HepG2 (cell line): ENCODE measurements around the gene TMEM63B. TPM values are rescaled to one million over a fixed set of nuclear protein-coding genes. Genes with fewer than 3 reads are reported as not detected.

Experiments
- AHR ChIP-seq: IDR thresholded peaks from 2 replicates; pipeline ENCODE4 v1.6.1; 2018; ENCODE audit warnings: missing genetic modification reagents, missing compliant biosample characterization
- ARHGAP35 ChIP-seq: sonication (generic); formaldehyde crosslinking; IDR thresholded peaks from 2 replicates; pipeline ENCODE4 v1.9.0; 2022; ENCODE audit warnings: mild to moderate bottlenecking, inconsistent platforms, moderate library complexity, missing genetic modification reagents, borderline replicate concordance
- CBX1 ChIP-seq: IDR thresholded peaks from one replicate; pipeline ENCODE4 v1.6.1; 2016; ENCODE audit warnings: antibody characterized with exemption, low read depth
- DNMT3B ChIP-seq: conservative IDR thresholded peaks from 2 replicates; pipeline ENCODE4 v1.6.1; 2016; ENCODE audit warnings: missing biosample characterization, control low read depth
- FOXK1 ChIP-seq: sonication (generic); formaldehyde crosslinking; IDR thresholded peaks from 2 replicates; pipeline ENCODE4 v1.4.0; 2020; ENCODE audit warnings: low read depth, missing genetic modification reagents, borderline replicate concordance
- FOXP1 ChIP-seq, 2 experiments: fragments of 450-650 bp in 1 of 2; IDR thresholded peaks; 2 replicates each; pipeline ENCODE4 v1.6.1; 2017 to 2018; ENCODE audit warnings: antibody characterized with exemption in 1 of 2
- IRF2 ChIP-seq: IDR thresholded peaks from 2 replicates; pipeline ENCODE4 v1.6.1; 2018; ENCODE audit warnings: missing genetic modification reagents, missing compliant biosample characterization
- KMT2A ChIP-seq: sonication (generic); formaldehyde crosslinking; IDR thresholded peaks from 2 replicates; pipeline ENCODE4 v1.4.0; 2020; ENCODE audit warnings: missing genetic modification reagents
- PCBP1 ChIP-seq: fragments of 200-400 bp; formaldehyde crosslinking; IDR thresholded peaks from 2 replicates; pipeline ENCODE4 v1.6.1; 2017; ENCODE audit warnings: mild to moderate bottlenecking, low read depth, low read length, borderline replicate concordance
- POLR2A ChIP-seq, 2 experiments: IDR thresholded peaks; 2 replicates each; pipeline ENCODE4 v1.6.1; 2011; ENCODE audit warnings: low read depth in 2 of 2, low read length in 2 of 2, mild to moderate bottlenecking in 1 of 2, moderate library complexity in 1 of 2; ENCODE audit not compliant: insufficient read depth in 1 of 2
- SOX5 ChIP-seq: IDR thresholded peaks from 2 replicates; pipeline ENCODE4 v1.6.1; 2016; ENCODE audit warnings: borderline replicate concordance
- SP1 ChIP-seq, 2 experiments: fragments of 450-650 bp in 1 of 2; sonication (generic) in 1 of 2; formaldehyde crosslinking in 1 of 2; IDR thresholded peaks; 2 replicates each; pipeline versions ENCODE4 v1.4.0 to v1.6.1; 2016 to 2020; ENCODE audit warnings: missing genetic modification reagents in 1 of 2
- SP140L ChIP-seq: sonication (generic); formaldehyde crosslinking; IDR thresholded peaks from 2 replicates; pipeline ENCODE4 v1.4.0; 2020; ENCODE audit warnings: missing genetic modification reagents, borderline replicate concordance
- ZFP36L1 ChIP-seq: sonication (generic); formaldehyde crosslinking; IDR thresholded peaks from 2 replicates; pipeline ENCODE4 v1.8.0; 2022; ENCODE audit warnings: mild to moderate bottlenecking, missing genetic modification reagents, moderate library complexity
- ZNF24 ChIP-seq: fragments of 450-650 bp; IDR thresholded peaks from 2 replicates; pipeline ENCODE4 v1.6.1; 2017; ENCODE audit warnings: antibody characterized with exemption, mild to moderate bottlenecking
- ZNF331 ChIP-seq: sonication (generic); formaldehyde crosslinking; IDR thresholded peaks from 2 replicates; pipeline ENCODE4 v1.4.0; 2020; ENCODE audit warnings: missing genetic modification reagents
- ZNF510 ChIP-seq: sonication (generic); formaldehyde crosslinking; IDR thresholded peaks from 2 replicates; pipeline ENCODE4 v1.4.0; 2020; ENCODE audit warnings: low read depth, mild to moderate bottlenecking, missing genetic modification reagents
- ZNF7 ChIP-seq: IDR thresholded peaks from 2 replicates; pipeline ENCODE4 v1.6.1; 2016; ENCODE audit warnings: missing biosample characterization, missing genetic modification reagents
- ZNF768 ChIP-seq: sonication (generic); formaldehyde crosslinking; IDR thresholded peaks from 2 replicates; pipeline ENCODE4 v1.4.0; 2020; ENCODE audit warnings: missing genetic modification reagents
- ZNF775 ChIP-seq: sonication (generic); formaldehyde crosslinking; IDR thresholded peaks from 2 replicates; pipeline ENCODE4 v1.4.0; 2020; ENCODE audit warnings: missing genetic modification reagents, mild to moderate bottlenecking, moderate library complexity, borderline replicate concordance
- ZNF781 ChIP-seq: sonication (generic); formaldehyde crosslinking; IDR thresholded peaks from 2 replicates; pipeline ENCODE4 v1.5.1; 2020; ENCODE audit warnings: borderline replicate concordance, mild to moderate bottlenecking, missing genetic modification reagents; ENCODE audit errors: not compliant biosample characterization
- ZSCAN21 ChIP-seq: sonication (generic); formaldehyde crosslinking; IDR thresholded peaks from 2 replicates; pipeline ENCODE4 v1.8.0; 2022; ENCODE audit warnings: mild to moderate bottlenecking, missing genetic modification reagents, moderate library complexity, borderline replicate concordance
- polyA plus RNA-seq, 8 experiments: library from polyadenylated mRNA; depleted of rRNA in 3 of 8; stranded (reverse) in 7 of 8; unstranded in 1 of 8; fragments of >200 nt; fragmentation: Illumina TruSeq in 4 of 8; extraction: Trizol in 4 of 8; gene quantifications; 2 replicates each; pipeline versions ENCODE4 v1.2.1 to v1.2.3, GENCODE V29; 2011 to 2016; ENCODE audit warnings: low read depth in 4 of 8, missing spikeins in 1 of 8, mixed read lengths in 1 of 8; ENCODE audit not compliant: insufficient read depth in 1 of 8
- total RNA-seq, 5 experiments: library from RNA; depleted of rRNA; stranded (reverse); fragments of >200 nt; fragmentation: Illumina TruSeq; extraction: Trizol; gene quantifications; 2 replicates each; pipeline ENCODE4 v1.2.3, GENCODE V29; 2016; ENCODE audit warnings: low read depth in 1 of 5
- TF ChIP-seq, protein P1 (sequence below): sonication (generic); formaldehyde crosslinking; IDR thresholded peaks from 2 replicates; pipeline ENCODE4 v1.5.0; 2020; ENCODE audit warnings: missing genetic modification reagents
- TF ChIP-seq, protein P2 (sequence below): sonication (generic); formaldehyde crosslinking; IDR thresholded peaks from 2 replicates; pipeline ENCODE4 v1.4.0; 2020; ENCODE audit warnings: missing genetic modification reagents, borderline replicate concordance
- TF ChIP-seq, protein P3 (sequence below): sonication (generic); formaldehyde crosslinking; IDR thresholded peaks from 2 replicates; pipeline ENCODE4 v1.4.0; 2020; ENCODE audit warnings: missing genetic modification reagents, borderline replicate concordance

TMEM63B gene
- total and polyA plus RNA-seq, 2 of the 13 experiments (the other 11 are each of a cell fraction or from before 2014, with no cell fraction given): 27.4 to 75.8 TPM

DNA sequence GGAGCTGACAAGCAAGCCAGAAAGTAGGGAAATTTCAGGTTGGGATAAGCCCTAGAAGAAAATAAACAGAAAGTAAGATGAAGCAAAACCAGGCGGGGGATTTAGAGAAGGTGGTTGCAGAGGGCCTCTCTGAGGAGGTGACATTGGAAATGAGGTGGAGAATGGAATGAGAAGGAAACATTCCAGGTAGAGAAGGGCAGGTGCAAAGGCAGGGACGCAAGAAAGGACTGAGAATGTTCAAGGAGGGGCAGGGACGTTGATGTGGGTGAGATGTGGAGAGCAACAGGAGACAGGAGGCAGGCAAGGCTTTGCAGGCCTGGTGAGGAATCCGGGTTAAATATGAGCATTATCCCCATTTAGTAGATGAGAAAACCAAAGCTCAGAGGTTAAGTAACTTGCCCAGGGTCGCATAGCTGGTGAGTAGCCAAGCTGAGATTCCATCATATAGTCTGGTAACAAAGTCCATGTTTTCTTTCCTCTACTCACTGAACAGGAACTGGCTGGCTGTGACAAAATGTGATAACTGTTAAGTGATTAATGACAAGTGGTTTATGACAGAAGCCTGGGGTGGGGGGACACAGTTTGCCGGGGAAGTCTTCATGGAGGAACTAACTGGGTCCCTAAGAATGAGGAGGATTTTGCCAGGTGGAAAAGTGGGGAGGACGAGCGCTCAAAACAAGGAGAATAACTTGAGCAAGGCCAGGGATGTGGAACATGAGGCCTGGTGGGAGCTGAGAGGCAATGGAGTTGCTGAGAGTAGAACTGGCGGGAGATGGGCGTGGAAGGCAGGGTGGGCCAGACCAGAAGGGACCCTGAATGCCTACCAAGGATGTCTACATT, 32.7 kb upstream of the TMEM63B start (continued):
- TF ChIP-seq SP140L (CRISPR knock-in tag) (peak; percentile 39; the same call in 1 of the 2 replicates), ZNF7 (CRISPR knock-in tag) (peak; percentile 47; the same call in 1 of the 2 replicates), AHR (CRISPR knock-in tag) (no peak), FOXP1 (IDR thresholded peaks at IDR 0.05) (no peak), FOXP1 (CRISPR knock-in tag; IDR thresholded peaks at IDR 0.05) (peak; percentile 56; the same call in 1 of the 2 replicates), ZNF331 (CRISPR knock-in tag) (peak; percentile 82; the same call in 1 of the 2 replicates), ARHGAP35 (CRISPR knock-in tag) (no peak; the same call in 1 of the 2 replicates), DNMT3B (CRISPR knock-in tag) (no peak), FOXK1 (peak; percentile 93), CBX1 (no peak), ZNF510 (0 out of 2 replicates have a peak, but pooled peaks have one; percentile 71), ZNF781 (CRISPR knock-in tag) (peak; percentile 92), ZNF24 (peak; percentile 85), PCBP1 (no peak), ZNF775 (CRISPR knock-in tag) (no peak), SOX5 (CRISPR knock-in tag) (peak; percentile 82; the same call in 1 of the 2 replicates), KMT2A (CRISPR knock-in tag) (peak; percentile 16; the same call in 1 of the 2 replicates), IRF2 (CRISPR knock-in tag) (peak; percentile 79), SP1 (IDR thresholded peaks at IDR 0.05) (no peak), SP1 (CRISPR knock-in tag; IDR thresholded peaks at IDR 0.05) (peak; percentile 58; the same call in 1 of the 2 replicates), ZSCAN21 (CRISPR knock-in tag) (no peak), ZNF768 (CRISPR knock-in tag) (no peak), ZFP36L1 (CRISPR knock-in tag) (0 out of 2 replicates have a peak, but pooled peaks have one; percentile 39), POLR2A (IDR thresholded peaks at IDR 0.05; ENCODE audit: insufficient read depth in 1 of 2, low read depth in 2 of 2, low read length in 2 of 2) (no peak)
- TF ChIP-seq, protein P1, sequence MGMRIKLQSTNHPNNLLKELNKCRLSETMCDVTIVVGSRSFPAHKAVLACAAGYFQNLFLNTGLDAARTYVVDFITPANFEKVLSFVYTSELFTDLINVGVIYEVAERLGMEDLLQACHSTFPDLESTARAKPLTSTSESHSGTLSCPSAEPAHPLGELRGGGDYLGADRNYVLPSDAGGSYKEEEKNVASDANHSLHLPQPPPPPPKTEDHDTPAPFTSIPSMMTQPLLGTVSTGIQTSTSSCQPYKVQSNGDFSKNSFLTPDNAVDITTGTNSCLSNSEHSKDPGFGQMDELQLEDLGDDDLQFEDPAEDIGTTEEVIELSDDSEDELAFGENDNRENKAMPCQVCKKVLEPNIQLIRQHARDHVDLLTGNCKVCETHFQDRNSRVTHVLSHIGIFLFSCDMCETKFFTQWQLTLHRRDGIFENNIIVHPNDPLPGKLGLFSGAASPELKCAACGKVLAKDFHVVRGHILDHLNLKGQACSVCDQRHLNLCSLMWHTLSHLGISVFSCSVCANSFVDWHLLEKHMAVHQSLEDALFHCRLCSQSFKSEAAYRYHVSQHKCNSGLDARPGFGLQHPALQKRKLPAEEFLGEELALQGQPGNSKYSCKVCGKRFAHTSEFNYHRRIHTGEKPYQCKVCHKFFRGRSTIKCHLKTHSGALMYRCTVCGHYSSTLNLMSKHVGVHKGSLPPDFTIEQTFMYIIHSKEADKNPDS (CRISPR knock-in tag): peak; percentile 90; the same call in 1 of the 2 replicates
- TF ChIP-seq, protein P2, sequence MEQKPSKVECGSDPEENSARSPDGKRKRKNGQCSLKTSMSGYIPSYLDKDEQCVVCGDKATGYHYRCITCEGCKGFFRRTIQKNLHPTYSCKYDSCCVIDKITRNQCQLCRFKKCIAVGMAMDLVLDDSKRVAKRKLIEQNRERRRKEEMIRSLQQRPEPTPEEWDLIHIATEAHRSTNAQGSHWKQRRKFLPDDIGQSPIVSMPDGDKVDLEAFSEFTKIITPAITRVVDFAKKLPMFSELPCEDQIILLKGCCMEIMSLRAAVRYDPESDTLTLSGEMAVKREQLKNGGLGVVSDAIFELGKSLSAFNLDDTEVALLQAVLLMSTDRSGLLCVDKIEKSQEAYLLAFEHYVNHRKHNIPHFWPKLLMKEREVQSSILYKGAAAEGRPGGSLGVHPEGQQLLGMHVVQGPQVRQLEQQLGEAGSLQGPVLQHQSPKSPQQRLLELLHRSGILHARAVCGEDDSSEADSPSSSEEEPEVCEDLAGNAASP (CRISPR knock-in tag): peak; percentile 86
- TF ChIP-seq, protein P3, sequence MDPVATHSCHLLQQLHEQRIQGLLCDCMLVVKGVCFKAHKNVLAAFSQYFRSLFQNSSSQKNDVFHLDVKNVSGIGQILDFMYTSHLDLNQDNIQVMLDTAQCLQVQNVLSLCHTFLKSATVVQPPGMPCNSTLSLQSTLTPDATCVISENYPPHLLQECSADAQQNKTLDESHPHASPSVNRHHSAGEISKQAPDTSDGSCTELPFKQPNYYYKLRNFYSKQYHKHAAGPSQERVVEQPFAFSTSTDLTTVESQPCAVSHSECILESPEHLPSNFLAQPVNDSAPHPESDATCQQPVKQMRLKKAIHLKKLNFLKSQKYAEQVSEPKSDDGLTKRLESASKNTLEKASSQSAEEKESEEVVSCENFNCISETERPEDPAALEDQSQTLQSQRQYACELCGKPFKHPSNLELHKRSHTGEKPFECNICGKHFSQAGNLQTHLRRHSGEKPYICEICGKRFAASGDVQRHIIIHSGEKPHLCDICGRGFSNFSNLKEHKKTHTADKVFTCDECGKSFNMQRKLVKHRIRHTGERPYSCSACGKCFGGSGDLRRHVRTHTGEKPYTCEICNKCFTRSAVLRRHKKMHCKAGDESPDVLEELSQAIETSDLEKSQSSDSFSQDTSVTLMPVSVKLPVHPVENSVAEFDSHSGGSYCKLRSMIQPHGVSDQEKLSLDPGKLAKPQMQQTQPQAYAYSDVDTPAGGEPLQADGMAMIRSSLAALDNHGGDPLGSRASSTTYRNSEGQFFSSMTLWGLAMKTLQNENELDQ: no peak
